Measurements from ENCODE around the gene NCAN. TPM values are rescaled to one million over a fixed set of nuclear protein-coding genes. Genes with fewer than 3 reads are reported as not detected.

The NCAN gene
- polyA plus RNA-seq, 3 donors, result not detected

DNA sequence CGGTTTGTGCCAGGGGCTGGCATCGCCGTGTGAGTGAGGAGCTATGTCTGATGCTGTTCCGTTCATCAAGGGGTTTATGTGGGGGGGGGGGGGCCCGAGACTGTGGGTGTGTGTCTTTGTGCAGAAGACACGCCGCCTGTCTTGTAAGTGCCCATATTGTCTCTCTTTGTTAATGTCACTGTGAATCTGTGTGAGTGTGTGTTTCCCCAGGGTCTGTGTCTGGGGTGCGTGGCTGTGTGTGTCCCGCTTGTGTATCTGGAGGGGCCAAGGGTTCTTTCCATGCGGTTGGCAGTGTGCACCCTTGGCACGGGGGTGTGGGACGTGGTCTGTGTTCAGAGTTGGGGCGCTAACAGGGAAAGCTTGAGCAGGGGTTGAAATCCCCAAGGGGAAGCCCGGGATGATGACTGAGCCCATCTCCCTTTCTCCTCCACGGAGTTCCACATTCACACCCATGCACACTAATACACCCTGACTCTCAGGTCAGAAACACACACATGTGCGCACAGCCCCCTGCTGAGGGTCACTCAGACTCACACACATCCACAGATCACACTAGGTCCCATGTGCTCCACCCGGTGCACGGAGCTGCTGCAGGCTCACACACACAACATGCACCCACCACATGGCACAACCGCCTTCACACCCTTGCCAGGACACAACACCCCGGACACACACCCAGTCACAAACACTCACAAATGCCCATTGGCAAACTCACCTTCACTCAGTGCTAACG, 1.8 kb downstream of the NCAN start:
- Mint-ChIP-seq H3K4me1 (no peaks in the 10 kb centered on the region), H3K9me3 (peaks cover 0 to 10% (median 5%) of the 10 kb centered on the region in 7 donors), H3K4me3 (peak overlapping the region in 1 of 2 donors; percentile 52), H3K27me3 (ENCODE audit: low read depth in 3 of 3) (peaks cover 52 to 72% (median 59%) of the 10 kb centered on the region in 3 donors), H3K27ac (no peak overlapping the region), H3K36me3 (no peaks in the 10 kb centered on the region)
- Histone ChIP-seq H3K27ac (ENCODE audit: low read depth in 1 of 2, low read length in 2 of 2) (no peak overlapping the region), H3K9ac (ENCODE audit: insufficient read depth, low read length, poor library complexity, severe bottlenecking) (no peak overlapping the region), H3K4me2 (replicated peaks; ENCODE audit: extremely low read depth, low read length, poor library complexity, severe bottlenecking) (no peak overlapping the region), H3K27me3 (ENCODE audit: control insufficient read depth in 2 of 2, insufficient read depth in 2 of 2, low read length in 2 of 2) (peaks cover 5 to 36% of the 10 kb centered on the region in 2 donors), H3K4me1 (ENCODE audit: control insufficient read depth in 1 of 2, insufficient read depth in 2 of 2, low read length in 2 of 2) (no peaks in the 10 kb centered on the region), H3K79me2 (ENCODE audit: insufficient read depth, low read length) (no peaks in the 10 kb centered on the region), H3K9me3 (replicated peaks in 1 of 2; ENCODE audit: control insufficient read depth in 1 of 2, insufficient read depth in 1 of 2, low read length in 2 of 2) (peaks cover 2 to 4% of the 10 kb centered on the region in 2 donors), H4K20me1 (ENCODE audit: insufficient read depth, low read length) (no peaks in the 10 kb centered on the region), H2AFZ (ENCODE audit: insufficient read depth, low read depth, low read length, poor library complexity, severe bottlenecking) (no peak overlapping the region), H3K4me3 (replicated peaks in 1 of 3; ENCODE audit: low read depth in 2 of 3, low read length in 3 of 3) (no peak overlapping the region), H3K36me3 (replicated peaks in 1 of 2; ENCODE audit: control insufficient read depth in 1 of 2, insufficient read depth in 2 of 2, low read length in 2 of 2) (no peaks in the 10 kb centered on the region)
- TF ChIP-seq, protein P1, sequence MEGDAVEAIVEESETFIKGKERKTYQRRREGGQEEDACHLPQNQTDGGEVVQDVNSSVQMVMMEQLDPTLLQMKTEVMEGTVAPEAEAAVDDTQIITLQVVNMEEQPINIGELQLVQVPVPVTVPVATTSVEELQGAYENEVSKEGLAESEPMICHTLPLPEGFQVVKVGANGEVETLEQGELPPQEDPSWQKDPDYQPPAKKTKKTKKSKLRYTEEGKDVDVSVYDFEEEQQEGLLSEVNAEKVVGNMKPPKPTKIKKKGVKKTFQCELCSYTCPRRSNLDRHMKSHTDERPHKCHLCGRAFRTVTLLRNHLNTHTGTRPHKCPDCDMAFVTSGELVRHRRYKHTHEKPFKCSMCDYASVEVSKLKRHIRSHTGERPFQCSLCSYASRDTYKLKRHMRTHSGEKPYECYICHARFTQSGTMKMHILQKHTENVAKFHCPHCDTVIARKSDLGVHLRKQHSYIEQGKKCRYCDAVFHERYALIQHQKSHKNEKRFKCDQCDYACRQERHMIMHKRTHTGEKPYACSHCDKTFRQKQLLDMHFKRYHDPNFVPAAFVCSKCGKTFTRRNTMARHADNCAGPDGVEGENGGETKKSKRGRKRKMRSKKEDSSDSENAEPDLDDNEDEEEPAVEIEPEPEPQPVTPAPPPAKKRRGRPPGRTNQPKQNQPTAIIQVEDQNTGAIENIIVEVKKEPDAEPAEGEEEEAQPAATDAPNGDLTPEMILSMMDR (IDR thresholded peaks at IDR 0.05), result no peak
- no peak for DNase-seq
- intact Hi-C loops (cut with micrococcal nuclease), result no loop called here
- 48% methylated on average over 16 of the region's 21 CpGs for WGBS (ENCODE audit: insufficient coverage)

DNA sequence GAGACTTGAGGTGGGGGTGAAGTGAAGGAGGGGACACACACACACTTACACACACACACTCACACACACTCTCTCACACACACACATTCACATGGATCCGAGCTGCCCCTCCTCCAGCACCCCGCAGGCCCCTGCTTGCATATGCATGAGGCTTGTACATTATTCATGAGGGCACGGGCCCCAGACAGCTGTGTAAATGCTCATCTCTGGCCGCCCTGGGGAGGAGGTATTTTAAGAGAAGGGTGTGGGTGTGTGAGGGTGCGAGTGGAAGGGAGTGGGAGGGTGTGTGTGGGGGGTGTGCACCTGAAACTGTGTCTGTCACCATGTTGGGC, 2.4 kb downstream of the NCAN start:
- H3K27ac Mint-ChIP-seq, result no peak overlapping the region
- H3K9me3 ChIP-seq (replicated peaks in 1 of 2; ENCODE audit: control insufficient read depth in 1 of 2, insufficient read depth in 1 of 2, low read length in 2 of 2), result peaks cover 2 to 4% of the 10 kb centered on the region in 2 donors
- no peaks in the 10 kb centered on the region for H4K20me1 ChIP-seq (ENCODE audit: insufficient read depth, low read length)
- peak overlapping the region in 1 of 2 donors; percentile 52 for H3K4me3 Mint-ChIP-seq
- H3K9ac ChIP-seq (ENCODE audit: insufficient read depth, low read length, poor library complexity, severe bottlenecking), result no peak overlapping the region
- H3K4me3 ChIP-seq (replicated peaks in 1 of 3; ENCODE audit: low read depth in 2 of 3, low read length in 3 of 3), result no peak overlapping the region
- H3K36me3 Mint-ChIP-seq, result no peaks in the 10 kb centered on the region
- no peaks in the 10 kb centered on the region for H3K36me3 ChIP-seq (replicated peaks in 1 of 2; ENCODE audit: control insufficient read depth in 1 of 2, insufficient read depth in 2 of 2, low read length in 2 of 2)
- H3K79me2 ChIP-seq (ENCODE audit: insufficient read depth, low read length), result no peaks in the 10 kb centered on the region
- no peak overlapping the region for H3K27ac ChIP-seq (ENCODE audit: low read depth in 1 of 2, low read length in 2 of 2)
- DNase-seq, result no peak
- H2AFZ ChIP-seq (ENCODE audit: insufficient read depth, low read depth, low read length, poor library complexity, severe bottlenecking), result no peak overlapping the region
- TF ChIP-seq, protein P1 (IDR thresholded peaks at IDR 0.05), result no peak
- peaks cover 0 to 10% (median 5%) of the 10 kb centered on the region in 7 donors for H3K9me3 Mint-ChIP-seq
- 13% methylated on average over 3 of the region's 5 CpGs for WGBS (ENCODE audit: insufficient coverage)
- H3K4me1 ChIP-seq (ENCODE audit: control insufficient read depth in 1 of 2, insufficient read depth in 2 of 2, low read length in 2 of 2), result no peaks in the 10 kb centered on the region
- H3K4me2 ChIP-seq (replicated peaks; ENCODE audit: extremely low read depth, low read length, poor library complexity, severe bottlenecking), result no peak overlapping the region
- peaks cover 5 to 36% of the 10 kb centered on the region in 2 donors for H3K27me3 ChIP-seq (ENCODE audit: control insufficient read depth in 2 of 2, insufficient read depth in 2 of 2, low read length in 2 of 2)
- H3K27me3 Mint-ChIP-seq (ENCODE audit: low read depth in 3 of 3), result peaks cover 53 to 71% (median 59%) of the 10 kb centered on the region in 3 donors
- intact Hi-C loops (cut with micrococcal nuclease), result no loop called here
- H3K4me1 Mint-ChIP-seq, result no peaks in the 10 kb centered on the region
